A549 treated with dexamethasone at 1 μM for 4 hours (cell line): ENCODE results near the gene IL12RB1. TPM values are rescaled to one million over a fixed set of nuclear protein-coding genes. Genes with fewer than 3 reads are reported as not detected.

Source experiments
- total RNA-seq: library from RNA; stranded (reverse); fragments of 200-300 nt; extraction: Qiagen RNA extraction; gene quantifications from 5 replicates; pipeline ENCODE4 v1.2.3, GENCODE V29; 2022

Gene IL12RB1
- not detected in 5 replicates for total RNA-seq

GRCh38 chr19:18086590-18087138 is at the start of gene IL12RB1:
TSS of gene IL12RB1 (minus strand) at chr19:18086934. CDS start at chr19:18086823, 111 bp downstream.

GRCh38 chr19:18097217-18097992 is 10.7 kb upstream of the IL12RB1 start, which contains the start of gene MAST3:
TSS of gene MAST3 (plus strand) at chr19:18097778. CDS start at chr19:18097793, 15 bp downstream.

Other genes starting within 250 kb of the IL12RB1 start
- gene JAK3, start 239.0 kb downstream of the IL12RB1 start, total RNA-seq = 0.16 to 0.32 TPM (median 0.20 TPM) in 5 replicates
- gene RPL18A, start 227.0 kb downstream of the IL12RB1 start, total RNA-seq = 1,970 to 2,203 TPM (median 2,076 TPM) in 5 replicates
- gene SLC5A5, start 215.0 kb downstream of the IL12RB1 start, total RNA-seq = 0.10 to 0.47 TPM (median 0.35 TPM) in 5 replicates
- gene CCDC124, start 153.9 kb downstream of the IL12RB1 start, total RNA-seq = 102 to 123 TPM (median 110 TPM) in 5 replicates
- gene KCNN1, start 119.8 kb downstream of the IL12RB1 start, total RNA-seq = 0.23 to 1.6 TPM (median 0.94 TPM) in 5 replicates
- gene ARRDC2, start 78.8 kb downstream of the IL12RB1 start, total RNA-seq = 48.2 to 65.6 TPM (median 62.1 TPM) in 5 replicates
- 1.4 to 3.0 TPM (median 2.5 TPM) in 5 replicates for gene MAST3, start 10.8 kb upstream of the IL12RB1 start, total RNA-seq
- 2.0 to 12.5 TPM (median 9.4 TPM) in 5 replicates for gene PIK3R2, start 66.2 kb upstream of the IL12RB1 start, total RNA-seq
- 8.2 to 17.6 TPM (median 12.3 TPM) in 5 replicates for gene IFI30, start 86.9 kb upstream of the IL12RB1 start, total RNA-seq
- gene MPV17L2, start 106.3 kb upstream of the IL12RB1 start, total RNA-seq = 9.3 to 12.5 TPM (median 10.6 TPM) in 5 replicates
- 0.64 to 0.93 TPM (median 0.65 TPM) in 5 replicates for gene RAB3A, start 117.1 kb upstream of the IL12RB1 start, total RNA-seq
- 0.09 to 0.48 TPM (median 0.24 TPM) in 4 of 5 replicates, not detected in the other for gene PDE4C, start 139.5 kb upstream of the IL12RB1 start, total RNA-seq
- 0.53 to 1.2 TPM (median 0.91 TPM) in 5 replicates for gene IQCN, start 187.5 kb upstream of the IL12RB1 start, total RNA-seq
- 18.2 to 45.8 TPM (median 31.7 TPM) in 5 replicates for gene JUND, start 194.7 kb upstream of the IL12RB1 start, total RNA-seq
- gene LSM4, start 236.1 kb upstream of the IL12RB1 start, total RNA-seq = 216 to 242 TPM (median 226 TPM) in 5 replicates